Spinal cord (tissue), 10 donors: ENCODE data around the gene NT5C1A. TPM values are rescaled to one million over a fixed set of nuclear protein-coding genes. Genes with fewer than 3 reads are reported as not detected.

Experiments used
- DNase-seq, 6 donors: peaks; one replicate each; pipeline versions ENCODE4 v3.0.0 to v3.0.0-alpha.2; 2013 to 2015; ENCODE audit warnings: low spot score in 6 of 6, low read depth in 4 of 6
- H3K27ac ChIP-seq: one replicate; pipeline ENCODE4 v1.5.1; 2013; ENCODE audit warnings: low read depth, low read length, control low read depth
- H3K27me3 ChIP-seq: one replicate; pipeline ENCODE4 v1.6.1; 2013; ENCODE audit warnings: low read length; ENCODE audit not compliant: control insufficient read depth, insufficient read depth
- H3K36me3 ChIP-seq: one replicate; pipeline ENCODE4 v1.6.1; 2013; ENCODE audit warnings: low read length; ENCODE audit not compliant: control insufficient read depth, insufficient read depth
- H3K4me1 ChIP-seq: one replicate; pipeline ENCODE4 v1.6.1; 2013; ENCODE audit warnings: low read length; ENCODE audit not compliant: control insufficient read depth, insufficient read depth
- H3K4me3 ChIP-seq: one replicate; pipeline ENCODE4 v1.5.1; 2013; ENCODE audit warnings: low read depth, low read length, control low read depth
- H3K9me3 ChIP-seq: one replicate; pipeline ENCODE4 v1.6.1; 2013; ENCODE audit warnings: low read length; ENCODE audit not compliant: control insufficient read depth, insufficient read depth
- WGBS: methylation state at CpG from one replicate; pipeline ENCODE4 v1.1.5; 2013; ENCODE audit warnings: missing lambda C conversion rate; ENCODE audit not compliant: insufficient coverage; 5-methylcytosine and 5-hydroxymethylcytosine counted together
- polyA plus RNA-seq, 2 donors: library from polyadenylated mRNA; unstranded; fragments of 120-200 nt; gene quantifications; one replicate each; pipeline ENCODE4 v1.2.1, GENCODE V29; 2013; ENCODE audit not compliant: insufficient read length in 2 of 2
- total RNA-seq, 2 donors: library from RNA; depleted of rRNA in 1 of 2; stranded (reverse); fragments of 120-200 nt in 1 of 2; fragments of >200 nt in 1 of 2; gene quantifications; one replicate each; pipeline versions ENCODE4 v1.2.3 to v1.2.4, GENCODE V29; 2013 to 2014
- donor health status: healthy.

NT5C1A gene
- total and polyA plus RNA-seq, 4 donors: 1.5 to 5.4 (median 2.8) TPM

- WGBS: 18% methylated on average over 1 of the region's 1 CpG
- Histone ChIP-seq H3K4me3 (no peak overlapping the region), H3K27ac (no peak overlapping the region), H3K9me3 (no peaks in the 10 kb centered on the region), H3K36me3 (no peaks in the 10 kb centered on the region), H3K27me3 (peaks cover 22% of the 10 kb centered on the region), H3K4me1 (peaks cover 28% of the 10 kb centered on the region)
- no peak for DNase-seq
These were observed 1.2 kb downstream of the NT5C1A start for GRCh38 chr1:39670689-39671088.

- Histone ChIP-seq H3K36me3 (peaks cover 4% of the 10 kb centered on the region), H3K27ac (no peak overlapping the region), H3K9me3 (no peaks in the 10 kb centered on the region), H3K4me1 (peaks cover 25% of the 10 kb centered on the region), H3K27me3 (peaks cover 22% of the 10 kb centered on the region), H3K4me3 (no peak overlapping the region)
- WGBS: 84% methylated on average over 3 of the region's 3 CpGs
- DNase-seq: no peak
These were observed 3.0 kb downstream of the NT5C1A start for GRCh38 chr1:39668894-39669293.

GRCh38 chr1:39668111-39668510, 3.8 kb downstream of the NT5C1A start:
- no peak overlapping the region for H3K4me3 ChIP-seq
- peak in 1 of 6 donors; percentile 37 for DNase-seq
- WGBS: 56% methylated on average over 3 of the region's 3 CpGs
- peaks cover 25% of the 10 kb centered on the region for H3K4me1 ChIP-seq
- peaks cover 22% of the 10 kb centered on the region for H3K27me3 ChIP-seq
- H3K36me3 ChIP-seq: peaks cover 4% of the 10 kb centered on the region
- no peak overlapping the region for H3K27ac ChIP-seq
- no peaks in the 10 kb centered on the region for H3K9me3 ChIP-seq

- DNase-seq: no peak
- 86% methylated on average over 3 of the region's 3 CpGs for WGBS
- Histone ChIP-seq H3K4me3 (no peak overlapping the region), H3K27ac (no peak overlapping the region), H3K4me1 (peaks cover 14% of the 10 kb centered on the region), H3K9me3 (no peaks in the 10 kb centered on the region), H3K36me3 (peaks cover 7% of the 10 kb centered on the region), H3K27me3 (peaks cover 14% of the 10 kb centered on the region)
These were observed 5.1 kb downstream of the NT5C1A start for GRCh38 chr1:39666772-39667171.

- Histone ChIP-seq H3K36me3 (peaks cover 13% of the 10 kb centered on the region), H3K9me3 (no peaks in the 10 kb centered on the region)
- 68% methylated on average over 3 of the region's 8 CpGs for WGBS
These were observed 8.3 kb downstream of the NT5C1A start for GRCh38 chr1:39663559-39663958.

GRCh38 chr1:39662861-39663260, 9.0 kb downstream of the NT5C1A start:
- WGBS: 60% methylated on average over 1 of the region's 1 CpG
- DNase-seq: peak in 2 of 6 donors; percentile 31 to 74
- H3K36me3 ChIP-seq: peaks cover 13% of the 10 kb centered on the region

More at GRCh38 chr1:39663559-39663958, 8.3 kb downstream of the NT5C1A start:
- Histone ChIP-seq H3K4me1 (peaks cover 9% of the 10 kb centered on the region), H3K27me3 (no peaks in the 10 kb centered on the region), H3K27ac (no peak overlapping the region), H3K4me3 (no peak overlapping the region)
- no peak for DNase-seq

GRCh38 chr1:39659538-39659937, 12.4 kb downstream of the NT5C1A start:
- no peak for DNase-seq
- no peaks in the 10 kb centered on the region for H3K27me3 ChIP-seq
- H3K36me3 ChIP-seq: peaks cover 9% of the 10 kb centered on the region
- H3K4me3 ChIP-seq: no peak overlapping the region
- H3K27ac ChIP-seq: no peak overlapping the region
- WGBS: 85% methylated on average over 2 of the region's 5 CpGs
- H3K9me3 ChIP-seq: no peaks in the 10 kb centered on the region
- H3K4me1 ChIP-seq: peaks cover 16% of the 10 kb centered on the region

More at GRCh38 chr1:39662861-39663260, 9.0 kb downstream of the NT5C1A start:
- H3K9me3 ChIP-seq: no peaks in the 10 kb centered on the region
- no peak overlapping the region for H3K4me3 ChIP-seq
- H3K4me1 ChIP-seq: peaks cover 8% of the 10 kb centered on the region
- H3K27ac ChIP-seq: no peak overlapping the region
- no peaks in the 10 kb centered on the region for H3K27me3 ChIP-seq

GRCh38 chr1:39659110-39659509, 12.8 kb downstream of the NT5C1A start:
- H3K9me3 ChIP-seq: no peaks in the 10 kb centered on the region
- peak in 1 of 6 donors; percentile 31 for DNase-seq
- WGBS: 84% methylated on average over 10 of the region's 12 CpGs
- peaks cover 20% of the 10 kb centered on the region for H3K4me1 ChIP-seq
- H3K27me3 ChIP-seq: no peaks in the 10 kb centered on the region
- H3K36me3 ChIP-seq: peaks cover 9% of the 10 kb centered on the region
- H3K4me3 ChIP-seq: no peak overlapping the region
- H3K27ac ChIP-seq: no peak overlapping the region

GRCh38 chr1:39657923-39658485, 13.9 kb downstream of the NT5C1A start:
- 13% methylated on average over 5 of the region's 6 CpGs for WGBS
- no peaks in the 10 kb centered on the region for H3K27me3 ChIP-seq
- peak in 2 of 6 donors; percentile 66 to 76 for DNase-seq
- no peak overlapping the region for H3K4me3 ChIP-seq
- H3K9me3 ChIP-seq: no peaks in the 10 kb centered on the region
- H3K27ac ChIP-seq: no peak overlapping the region
- H3K36me3 ChIP-seq: peaks cover 9% of the 10 kb centered on the region
- peaks cover 26% of the 10 kb centered on the region for H3K4me1 ChIP-seq

GRCh38 chr1:39657402-39657801, 14.5 kb downstream of the NT5C1A start:
- Histone ChIP-seq H3K36me3 (peaks cover 9% of the 10 kb centered on the region), H3K4me1 (peaks cover 26% of the 10 kb centered on the region), H3K27me3 (no peaks in the 10 kb centered on the region), H3K9me3 (no peaks in the 10 kb centered on the region), H3K4me3 (no peak overlapping the region), H3K27ac (no peak overlapping the region)
- WGBS: 86% methylated on average over 1 of the region's 3 CpGs
- no peak for DNase-seq
